ENCODE measurements around the gene RPL13A.
"Not testable (repeated sequence)": the region's sequence is repeated elsewhere in the genome, so short reads cannot be mapped to it uniquely, and the experiment has no call there.

The RPL13A gene

DNA sequence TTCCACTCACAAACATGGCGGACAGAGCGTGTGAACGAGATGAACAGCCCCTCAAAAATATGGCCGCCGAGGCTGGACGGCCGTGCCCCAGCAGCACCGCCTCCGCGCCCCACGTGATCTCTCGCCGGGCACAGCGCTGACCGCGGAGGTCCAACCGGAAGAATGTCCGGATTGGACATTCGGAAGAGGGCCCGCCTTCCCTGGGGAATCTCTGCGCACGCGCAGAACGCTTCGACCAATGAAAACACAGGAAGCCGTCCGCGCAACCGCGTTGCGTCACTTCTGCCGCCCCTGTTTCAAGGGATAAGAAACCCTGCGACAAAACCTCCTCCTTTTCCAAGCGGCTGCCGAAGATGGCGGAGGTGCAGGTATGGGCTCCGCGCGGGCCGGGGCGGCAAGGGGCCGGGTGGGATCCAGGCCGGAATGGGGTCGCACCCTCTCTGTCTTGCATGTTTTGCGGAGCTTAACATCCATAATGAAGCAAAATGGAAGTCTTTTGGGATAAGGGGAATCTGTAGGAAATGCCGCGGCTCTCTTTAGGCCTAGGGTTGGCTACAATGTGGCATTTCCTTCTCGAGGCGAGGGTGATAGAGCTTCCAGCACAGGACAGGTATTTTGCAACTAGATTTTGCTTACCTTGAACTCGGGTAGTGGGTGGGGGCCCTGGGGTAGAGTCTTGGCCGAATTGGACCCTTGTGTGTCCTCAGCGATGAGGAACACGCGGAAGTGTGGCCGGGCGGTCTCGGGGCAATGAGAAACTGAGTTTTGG, at the start of gene RPL13A:
RPL13A (plus strand) TSS at position 332 of the 769 bp plus-strand sequence; CDS start at position 354, 22 bp downstream.
- FAIRE-seq (peak; percentile 99), DNase-seq (ENCODE audit: extremely low spot score, insufficient read length, low read depth) (peak; percentile 83)

DNA sequence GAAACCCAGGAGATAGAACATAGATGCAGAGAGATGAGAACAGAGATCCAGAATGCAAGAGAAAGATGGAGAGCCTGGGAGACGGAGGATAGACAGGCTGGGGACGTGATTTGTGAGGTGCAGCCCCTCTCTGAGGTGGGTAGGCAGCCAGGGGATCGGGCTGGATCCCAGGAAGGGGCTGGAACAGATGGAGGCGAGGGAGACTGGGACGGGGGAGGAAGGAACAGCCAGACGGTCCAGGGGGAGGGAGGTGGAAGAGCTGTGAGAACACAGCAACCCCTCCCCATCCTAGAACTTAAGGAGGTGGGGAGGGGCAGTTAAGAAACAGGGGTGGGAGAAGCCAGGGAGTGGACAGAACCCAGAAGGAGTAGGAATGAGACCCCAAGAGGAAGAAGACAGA, 49.1 kb upstream of the RPL13A start:
- no peak for DNase-seq (ENCODE audit: extremely low spot score, insufficient read length, low read depth)
- FAIRE-seq: no peak

DNA sequence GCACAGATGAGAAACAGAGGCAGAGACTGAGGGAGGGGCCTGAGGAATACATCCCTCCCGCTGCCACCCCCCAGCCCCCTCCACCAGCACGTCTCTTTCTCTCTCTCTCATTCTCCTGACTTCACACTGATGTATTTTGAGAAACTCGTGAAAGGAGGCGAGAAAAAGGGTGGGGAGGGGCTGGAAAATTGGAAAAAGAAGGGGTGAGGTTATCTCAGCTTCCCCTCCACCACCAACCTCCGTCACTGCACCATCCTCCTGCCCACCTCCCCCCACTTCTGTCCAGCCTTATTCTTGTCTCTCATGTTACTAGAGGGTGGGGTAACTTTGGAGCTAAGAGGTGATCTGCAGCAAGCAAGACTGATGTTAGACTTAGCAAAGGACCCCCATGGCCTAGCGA, 47.6 kb upstream of the RPL13A start:
- FAIRE-seq (no peak), DNase-seq (ENCODE audit: extremely low spot score, insufficient read length, low read depth) (no peak)

DNA sequence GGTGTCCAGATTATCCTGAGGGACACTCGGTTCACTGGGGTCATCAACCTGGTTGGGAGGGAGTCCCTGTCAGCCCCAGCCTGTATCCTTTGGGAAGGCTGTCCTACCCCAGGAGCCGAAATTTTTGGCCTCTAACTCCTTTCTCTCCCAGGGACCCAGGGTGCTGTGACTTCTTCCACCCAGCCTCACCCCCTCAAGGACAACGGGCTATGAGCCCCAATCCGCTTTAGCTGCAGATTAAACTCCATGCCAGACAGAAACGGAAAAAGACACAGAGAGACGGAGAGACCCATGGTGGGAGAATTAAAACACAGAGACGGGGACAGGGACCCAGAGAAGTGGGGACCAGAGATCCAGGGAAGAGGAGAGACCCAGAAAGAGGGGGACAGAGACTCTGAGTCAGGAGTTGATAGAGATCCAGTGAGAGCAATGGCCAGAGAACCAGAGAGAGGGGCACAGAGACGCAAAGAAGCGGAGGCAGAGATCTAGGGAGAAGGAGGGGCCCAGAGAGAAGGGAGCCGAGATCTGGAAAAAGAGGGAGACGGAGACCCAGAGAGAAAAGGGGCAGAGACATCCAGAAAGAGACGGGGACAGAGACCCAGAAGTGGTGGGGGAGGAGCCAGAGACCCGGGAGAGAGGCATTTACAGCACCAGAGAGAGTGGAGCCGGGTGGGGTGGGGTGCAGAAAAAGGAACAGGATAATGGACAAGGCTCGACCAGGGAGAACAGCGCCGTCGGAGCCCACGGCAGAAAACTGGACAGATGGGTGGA, 46.8 kb upstream of the RPL13A start:
- no peak for DNase-seq (ENCODE audit: extremely low spot score, insufficient read length, low read depth)
- no peak for FAIRE-seq

DNA sequence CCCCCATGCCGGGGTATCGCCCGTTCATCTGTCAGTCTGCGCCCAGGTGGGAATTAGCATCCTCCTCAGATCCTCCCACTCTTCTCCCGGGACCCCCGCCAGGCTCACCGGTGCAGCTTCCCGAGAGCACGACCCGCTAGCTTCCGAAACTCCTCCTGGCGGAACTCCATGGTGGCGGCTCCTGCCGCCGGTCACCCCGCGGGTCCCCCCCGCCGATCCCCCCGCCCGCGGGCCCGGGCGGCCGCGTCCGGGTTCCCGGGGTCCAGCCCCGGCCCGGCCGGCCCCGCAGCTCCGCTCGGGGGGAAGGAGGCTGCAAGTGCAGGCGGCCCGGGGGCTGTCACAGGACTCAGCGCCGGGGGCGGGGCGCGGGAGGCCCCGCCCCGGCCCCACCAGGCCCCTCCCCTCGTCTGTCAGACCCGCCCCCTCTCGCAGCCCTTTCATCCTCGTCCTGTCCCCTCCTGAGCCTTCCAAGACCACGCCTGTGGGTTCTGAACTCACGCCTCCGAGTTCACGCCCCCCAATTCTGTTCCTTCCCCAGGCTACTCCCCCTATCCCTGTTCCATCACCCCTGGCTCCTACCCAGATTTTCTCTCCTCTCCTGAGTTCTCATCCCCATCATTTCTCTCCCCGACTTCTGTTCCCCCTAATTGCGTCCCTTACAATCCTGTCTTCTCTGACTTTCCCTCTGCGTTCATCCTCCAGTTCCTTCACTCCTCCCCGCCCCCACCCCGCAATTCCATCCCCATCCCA, 46.0 kb upstream of the RPL13A start, which contains the start of gene SLC17A7:
SLC17A7 (minus strand) TSS at position 318 of the 750 bp plus-strand sequence; CDS start at position 170, 148 bp downstream.
- DNase-seq (ENCODE audit: extremely low spot score, insufficient read length, low read depth) (no peak), FAIRE-seq (no peak)

DNA sequence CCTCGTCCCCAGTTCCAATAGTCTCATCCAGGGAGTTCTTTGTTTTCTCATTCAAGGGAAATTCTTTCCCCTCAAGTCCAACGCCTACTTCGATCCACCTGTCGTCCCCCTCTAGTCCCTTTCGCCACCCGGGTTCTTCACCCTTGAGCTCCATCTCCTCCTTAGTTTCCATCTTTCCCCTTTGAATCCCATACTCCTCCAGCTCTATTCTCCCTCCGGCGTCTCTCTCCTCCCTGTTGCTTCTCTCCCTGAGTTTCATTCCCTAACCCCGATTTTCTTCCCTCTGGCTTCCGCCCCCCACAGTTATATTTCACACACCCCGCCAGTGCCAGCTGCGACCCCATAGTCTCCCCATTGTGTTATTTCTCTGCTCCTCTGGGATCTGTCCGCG, 45.5 kb upstream of the RPL13A start:
- FAIRE-seq: no peak
- no peak for DNase-seq (ENCODE audit: extremely low spot score, insufficient read length, low read depth)

DNA sequence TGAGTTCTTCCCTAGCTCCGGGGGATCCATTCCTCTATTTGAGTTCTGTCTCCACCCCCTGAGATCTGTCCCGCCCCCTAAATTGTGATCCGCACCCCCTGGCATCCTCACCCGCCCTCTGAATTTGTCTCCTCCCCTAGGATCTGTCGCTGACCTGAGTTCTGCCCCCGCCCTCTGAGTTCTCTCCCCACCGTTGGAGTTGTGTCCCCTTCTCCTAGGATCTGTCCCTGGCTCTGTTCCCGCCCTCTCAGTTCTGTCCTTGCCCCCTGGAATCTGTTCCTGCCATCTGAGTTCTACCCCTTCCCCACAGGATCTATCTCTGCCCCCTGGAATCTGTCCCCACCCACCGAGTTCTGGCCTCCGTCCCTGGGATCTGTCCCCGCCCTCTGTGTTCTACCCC, 45.1 kb upstream of the RPL13A start:
- FAIRE-seq: no peak
- DNase-seq (ENCODE audit: extremely low spot score, insufficient read length, low read depth): no peak

DNA sequence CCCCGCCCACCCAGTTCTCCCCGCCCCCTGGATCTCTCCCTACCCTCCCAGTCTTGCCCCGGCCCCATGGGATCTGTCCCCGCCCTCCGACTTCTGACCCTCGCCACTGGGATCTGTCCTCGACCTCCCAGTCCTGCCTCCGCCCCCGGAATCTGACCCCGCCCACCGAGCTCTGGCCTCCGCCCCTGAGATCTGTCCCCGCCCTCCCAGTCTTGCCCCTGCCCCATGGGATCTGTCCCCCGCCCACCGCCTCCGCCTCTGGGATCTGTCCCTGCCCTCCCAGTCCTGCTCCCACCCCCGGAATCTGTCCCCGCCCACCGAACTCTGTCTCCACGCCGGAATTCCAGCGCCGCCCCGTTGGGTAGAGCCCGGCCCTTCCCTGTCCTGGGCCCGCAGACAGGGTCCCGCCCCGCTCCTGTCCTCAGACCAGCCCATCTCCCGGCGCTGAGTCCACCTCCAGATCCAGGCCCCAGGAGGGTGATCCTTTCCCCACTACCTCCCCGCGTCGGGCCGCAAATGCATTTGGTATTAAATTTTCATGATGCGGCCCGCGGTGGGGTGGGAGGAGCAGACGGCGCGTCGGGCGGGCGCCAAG, 44.5 kb upstream of the RPL13A start:
- FAIRE-seq: peak; percentile 83
- DNase-seq (ENCODE audit: extremely low spot score, insufficient read length, low read depth): no peak

DNA sequence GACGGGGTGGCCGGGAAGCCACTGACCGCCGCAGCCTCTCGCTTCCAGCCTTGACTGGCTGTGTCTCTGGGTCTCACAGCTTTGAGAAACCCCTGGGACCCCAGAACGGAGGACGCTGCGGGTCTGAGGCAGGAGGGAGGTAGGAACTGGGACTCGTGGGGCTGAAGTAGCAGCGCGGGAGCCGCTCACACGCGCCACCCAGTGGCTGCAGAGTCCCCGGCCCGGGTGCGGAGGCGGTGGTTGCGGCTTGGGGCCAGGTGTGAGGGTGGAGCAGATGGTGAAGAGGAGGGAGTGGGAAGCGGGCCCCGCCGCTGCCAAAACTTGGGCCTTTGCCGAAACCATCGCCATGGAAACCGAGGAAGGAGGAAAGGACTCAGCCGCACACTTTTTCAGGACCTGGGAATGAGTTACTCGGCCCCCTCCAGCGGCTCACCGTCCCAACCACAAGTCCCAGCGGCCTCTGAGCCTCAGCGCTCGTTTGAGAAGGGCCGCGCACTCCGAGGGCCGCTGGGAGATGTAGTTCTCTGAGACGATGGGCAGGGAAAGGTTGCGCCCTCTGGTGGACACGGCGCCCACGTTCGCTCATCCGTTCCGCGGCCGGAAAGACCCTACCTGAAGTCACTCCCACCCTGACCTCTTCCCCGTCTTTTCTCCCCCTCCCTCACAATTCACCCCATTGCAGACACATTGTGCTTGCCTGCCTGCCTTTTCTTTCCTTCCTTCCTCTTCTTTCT, 43.9 kb upstream of the RPL13A start:
- FAIRE-seq (peak; percentile 98), DNase-seq (ENCODE audit: extremely low spot score, insufficient read length, low read depth) (peak; percentile 87)

DNA sequence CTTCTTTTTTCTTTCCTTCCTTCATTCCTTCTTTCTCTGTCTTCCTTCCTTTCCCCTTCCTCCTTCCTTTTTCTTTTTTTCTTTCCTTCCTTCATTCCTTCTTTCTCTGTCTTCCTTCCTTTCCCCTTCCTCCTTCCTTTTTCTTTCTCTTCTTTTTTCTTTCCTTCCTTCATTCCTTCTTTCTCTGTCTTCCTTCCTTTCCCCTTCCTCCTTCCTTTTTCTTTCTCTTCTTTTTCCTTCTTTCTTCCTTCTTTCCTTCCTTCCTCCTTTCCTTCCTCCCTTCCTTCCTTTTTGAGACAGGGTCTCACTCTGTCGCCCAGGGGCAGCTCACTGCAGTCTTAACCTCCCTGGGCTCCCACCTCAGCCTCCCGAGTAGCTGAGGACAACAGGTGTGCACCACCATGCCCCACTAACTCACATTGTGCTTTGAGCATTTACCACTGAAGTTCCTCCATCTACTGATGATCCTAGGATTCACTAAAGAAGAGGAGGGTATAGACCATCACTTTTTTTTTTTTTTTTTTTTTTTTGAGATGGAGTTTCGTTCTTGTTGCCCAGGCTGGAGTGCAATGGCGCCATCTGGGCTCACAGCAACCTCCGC, 43.2 kb upstream of the RPL13A start:
- not testable (repeated sequence) for FAIRE-seq; DNase-seq (ENCODE audit: extremely low spot score, insufficient read length, low read depth)

DNA sequence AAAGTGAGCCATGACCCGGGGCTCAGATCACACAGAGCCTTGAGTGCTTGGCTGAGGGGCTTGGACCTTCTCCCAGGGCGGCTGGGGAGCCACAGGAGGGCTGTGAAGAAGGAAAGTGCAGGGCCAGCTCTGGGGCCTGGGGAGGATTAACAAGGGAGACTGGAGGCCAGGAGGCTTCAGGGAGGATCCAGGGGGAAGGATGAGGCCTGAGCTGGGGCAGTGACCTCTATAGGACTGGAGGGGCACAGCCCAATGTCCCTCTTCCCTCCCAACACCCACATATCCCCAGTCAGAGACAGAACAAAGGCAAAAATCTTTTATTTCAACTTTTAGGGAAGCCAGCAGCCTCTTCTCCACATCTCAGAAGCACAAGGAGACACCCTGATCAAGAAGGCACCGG, 41.4 kb upstream of the RPL13A start:
- DNase-seq (ENCODE audit: extremely low spot score, insufficient read length, low read depth): no peak
- FAIRE-seq: no peak

DNA sequence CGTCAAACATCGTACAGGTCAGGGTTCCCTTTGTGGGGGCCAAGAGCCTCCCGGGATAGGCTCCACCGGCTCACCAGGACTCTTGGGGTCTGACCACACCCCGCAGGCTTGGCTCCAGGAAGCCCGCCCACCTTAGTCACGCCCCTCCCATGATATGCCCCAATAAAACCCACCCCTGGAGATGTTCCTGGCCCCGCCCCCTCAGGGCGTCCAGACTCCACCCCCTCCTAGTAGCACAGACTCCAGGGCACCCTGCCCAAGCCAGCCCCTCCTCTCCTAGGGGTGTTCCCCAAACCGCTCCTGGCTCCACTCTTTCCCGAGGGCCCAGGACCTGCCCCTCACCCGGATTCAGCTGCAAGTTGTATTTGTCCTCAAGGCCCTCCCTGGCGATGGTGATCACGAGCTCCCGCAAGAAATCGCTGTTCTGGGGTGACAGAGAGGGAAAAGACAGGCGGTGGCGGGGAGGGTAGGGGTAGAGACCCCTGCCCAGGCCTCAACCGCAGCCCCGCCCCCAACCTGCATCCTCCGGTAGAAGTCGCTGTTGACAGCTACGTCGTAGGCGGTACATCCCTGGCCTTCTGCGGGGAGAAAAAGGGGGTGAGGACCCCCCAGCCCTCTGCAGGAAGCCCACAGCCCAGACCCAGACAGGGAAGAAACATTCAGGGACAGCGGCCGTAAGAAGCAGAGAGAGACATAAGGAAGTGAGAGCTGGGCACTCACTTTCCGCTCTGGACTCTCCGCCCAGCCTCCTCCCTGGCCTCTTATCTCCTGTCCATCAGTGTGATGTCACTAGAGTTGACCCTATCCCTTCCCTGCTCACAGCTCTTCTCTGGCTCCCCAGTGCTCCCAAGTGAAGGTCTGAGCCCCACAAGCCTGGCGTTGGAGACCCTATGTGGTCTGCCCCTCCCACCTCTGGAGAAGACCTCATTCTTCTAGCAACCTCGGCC, 39.6 kb upstream of the RPL13A start:
- DNase-seq (ENCODE audit: extremely low spot score, insufficient read length, low read depth) (no peak), FAIRE-seq (no peak)

DNA sequence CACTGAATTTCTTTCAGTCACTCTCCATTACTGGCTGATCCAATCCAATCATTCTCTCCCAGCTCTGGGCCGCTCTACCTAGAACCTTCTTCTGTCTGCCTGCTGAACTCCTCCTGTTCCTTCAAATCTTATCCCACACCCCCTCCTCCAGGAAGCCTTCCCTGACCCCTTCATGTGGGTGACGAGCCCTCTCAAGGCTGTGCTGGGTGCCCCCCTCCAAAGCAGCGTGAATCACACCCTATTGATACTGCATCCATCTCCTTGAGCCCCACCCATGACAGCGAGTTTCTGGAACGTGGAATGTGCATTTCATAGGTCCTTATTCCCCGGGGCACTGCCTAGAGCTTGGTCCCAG, 39.0 kb upstream of the RPL13A start:
- no peak for FAIRE-seq
- no peak for DNase-seq (ENCODE audit: extremely low spot score, insufficient read length, low read depth)

DNA sequence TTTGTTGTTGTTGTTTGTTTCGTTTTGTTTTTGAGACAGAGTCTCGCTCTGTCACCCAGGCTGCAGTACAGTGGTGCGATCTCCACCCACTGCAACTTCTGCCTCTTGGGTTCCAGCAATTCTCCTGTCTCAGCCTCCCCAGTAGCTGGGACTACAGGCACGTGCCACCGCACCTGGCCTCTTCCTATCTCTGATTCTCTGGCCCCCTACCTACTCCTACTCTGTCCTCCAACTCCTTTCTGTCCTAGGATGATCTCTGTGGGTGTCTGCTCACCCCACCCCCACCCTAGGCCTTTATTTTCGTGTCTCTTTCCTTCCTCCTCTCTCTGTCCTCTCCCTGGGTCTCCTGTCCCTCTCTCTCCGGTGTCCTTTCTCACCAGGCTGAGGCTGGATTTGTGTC, 37.0 kb upstream of the RPL13A start:
- no peak for DNase-seq (ENCODE audit: extremely low spot score, insufficient read length, low read depth)
- FAIRE-seq: no peak

DNA sequence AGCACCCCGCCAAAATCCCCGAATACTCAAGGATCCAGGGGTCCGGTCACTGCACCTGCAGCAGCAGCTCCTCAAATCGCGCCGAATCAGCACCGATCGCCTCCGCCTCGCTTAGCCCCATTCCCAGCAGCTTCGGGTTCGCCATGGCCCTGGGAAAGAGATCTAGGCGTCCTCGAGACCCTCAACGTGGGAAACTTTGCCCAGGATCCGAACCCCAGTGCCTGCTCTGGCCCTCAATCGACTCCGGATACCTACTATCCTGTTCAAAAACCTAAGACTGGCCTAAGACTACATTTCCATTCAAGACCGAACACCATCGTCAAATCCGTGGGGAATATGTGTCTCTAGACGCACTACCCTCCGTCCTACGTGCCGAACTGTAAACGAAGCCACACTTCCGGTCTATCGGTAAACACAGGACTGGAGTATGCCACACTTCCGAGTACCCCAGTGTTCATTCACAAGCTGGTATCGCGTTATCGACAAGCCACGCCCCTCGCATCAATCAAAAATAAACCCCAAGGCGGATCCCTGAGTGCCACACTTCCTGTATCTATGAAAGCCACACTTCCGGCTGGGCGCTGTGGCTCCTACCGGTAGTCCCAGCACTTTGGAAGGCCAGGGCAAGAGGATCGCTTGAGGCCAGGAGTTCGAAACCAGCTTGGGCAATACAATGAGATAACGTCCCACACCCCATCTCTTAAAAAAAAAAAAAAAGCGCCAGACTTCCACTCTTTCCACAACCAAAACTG, 35.8 kb upstream of the RPL13A start, which contains the start of gene PIH1D1:
PIH1D1 (minus strand) TSS at position 385 of the 752 bp plus-strand sequence; CDS start at position 145, 240 bp downstream.
- FAIRE-seq: peak; percentile 97

DNA sequence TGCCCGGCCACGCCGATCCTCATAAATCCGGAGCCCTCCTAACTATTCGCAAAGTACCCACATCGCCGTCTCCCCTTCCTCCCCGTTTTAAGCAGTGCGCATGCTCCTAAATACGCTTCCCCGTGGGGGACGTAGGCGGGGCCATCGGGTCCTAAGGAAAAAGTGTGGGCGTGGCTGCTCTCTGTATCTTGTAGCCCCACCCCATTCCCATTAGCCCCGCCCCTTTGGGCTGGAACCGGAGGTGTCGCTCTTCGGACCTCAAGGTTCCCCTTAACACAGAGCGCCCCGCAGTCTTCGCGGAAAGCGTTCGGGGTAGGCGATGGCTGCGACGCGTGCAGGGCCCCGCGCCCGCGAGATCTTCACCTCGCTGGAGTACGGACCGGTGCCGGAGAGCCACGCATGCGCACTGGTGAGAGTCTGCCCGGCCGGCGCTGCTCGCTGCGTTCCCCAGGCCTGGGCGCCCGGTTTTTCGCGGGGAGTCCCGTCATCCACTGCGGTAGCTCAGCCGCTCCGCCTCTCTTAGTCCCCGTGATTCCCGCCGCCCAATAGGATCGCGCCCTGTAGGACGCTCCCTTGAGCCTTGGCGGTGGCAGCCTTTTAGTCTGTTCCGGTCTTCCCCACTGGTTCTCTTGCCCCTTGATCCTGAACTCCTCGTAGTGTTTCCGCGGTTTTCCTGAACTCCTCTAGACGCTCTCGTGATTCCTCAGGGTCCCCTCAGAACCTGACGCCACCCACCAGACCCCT, 34.2 kb upstream of the RPL13A start, which contains the start of gene ALDH16A1:
ALDH16A1 (plus strand) TSS at position 213 of the 744 bp plus-strand sequence; CDS start at position 320, 107 bp downstream.
- peak; percentile 96 for FAIRE-seq
- DNase-seq (ENCODE audit: extremely low spot score, insufficient read length, low read depth): peak; percentile 95

More for the DNA sequence above, 35.8 kb upstream of the RPL13A start, which contains the start of gene PIH1D1:
- DNase-seq (ENCODE audit: extremely low spot score, insufficient read length, low read depth): peak; percentile 81
